Measurements from ENCODE around the gene GAK.
"Not testable (repeated sequence)": the region's sequence is repeated elsewhere in the genome, so short reads cannot be mapped to it uniquely, and the experiment has no call there.

The GAK gene

GRCh38 chr4:931960-932712 lies at the start of gene GAK, which contains the start of gene TMEM175:
Gene GAK, minus strand, starts transcription at chr4:932316. Its CDS starts 129 bp downstream, at chr4:932187.
Gene TMEM175, plus strand, starts transcription at chr4:932460. Its CDS starts 15,280 bp downstream, at chr4:947740.
- peak; percentile 81 to 83 for DNase-seq (ENCODE audit: low read depth in 2 of 2)

GRCh38 chr4:978957-979701 lies 47.0 kb upstream of the GAK start:
- peak; percentile 10 to 13 for DNase-seq (ENCODE audit: low read depth in 2 of 2)

GRCh38 chr4:976016-976415 lies 43.9 kb upstream of the GAK start:
- not testable (repeated sequence) for DNase-seq (ENCODE audit: low read depth in 2 of 2)

GRCh38 chr4:974668-975067 lies 42.6 kb upstream of the GAK start:
- DNase-seq (ENCODE audit: low read depth in 2 of 2) = no peak

- DNase-seq (ENCODE audit: low read depth in 2 of 2) = peak; percentile 48 to 65
Observed at GRCh38 chr4:973431-974397, 41.6 kb upstream of the GAK start, which contains the start of gene DGKQ. Gene DGKQ, minus strand, starts transcription at chr4:973569. Its CDS starts 87 bp downstream, at chr4:973482.

GRCh38 chr4:972651-973424 lies 40.7 kb upstream of the GAK start:
- no peak for DNase-seq (ENCODE audit: low read depth in 2 of 2)

GRCh38 chr4:971666-972500 lies 39.8 kb upstream of the GAK start:
- DNase-seq (ENCODE audit: low read depth in 2 of 2) = no peak

- DNase-seq (ENCODE audit: low read depth in 2 of 2) = no peak
Observed at GRCh38 chr4:970854-971520, 38.9 kb upstream of the GAK start.

- no peak for DNase-seq (ENCODE audit: low read depth in 2 of 2)
Observed at GRCh38 chr4:970046-970745, 38.1 kb upstream of the GAK start.

- DNase-seq (ENCODE audit: low read depth in 2 of 2) = no peak
Observed at GRCh38 chr4:968621-969394, 36.7 kb upstream of the GAK start.

- no peak for DNase-seq (ENCODE audit: low read depth in 2 of 2)
Observed at GRCh38 chr4:968221-968620, 36.1 kb upstream of the GAK start.

GRCh38 chr4:967113-968104 lies 35.3 kb upstream of the GAK start:
- no peak for DNase-seq (ENCODE audit: low read depth in 2 of 2)

- DNase-seq (ENCODE audit: low read depth in 2 of 2) = no peak
Observed at GRCh38 chr4:966266-967112, 34.4 kb upstream of the GAK start.

- DNase-seq (ENCODE audit: low read depth in 2 of 2) = no peak
Observed at GRCh38 chr4:965766-966134, 33.6 kb upstream of the GAK start.

- DNase-seq (ENCODE audit: low read depth in 2 of 2) = no peak
Observed at GRCh38 chr4:965048-965765, 33.1 kb upstream of the GAK start.

All from fibroblast of skin of left biceps (primary cell).